Measurements from ENCODE around the gene RPAP2.

RPAP2 gene

GRCh38 chr1:92273039-92273438, 25.8 kb upstream of the RPAP2 start:
- Histone ChIP-seq H3K4me3 (ENCODE audit: low read depth in 1 of 2, low read length in 2 of 2) (no peak overlapping the region), H3K9ac (ENCODE audit: low read depth, low read length) (no peak overlapping the region), H3K9me3 (ENCODE audit: insufficient read depth, low read length, severe bottlenecking) (no peaks in the 10 kb centered on the region), H2AFZ (ENCODE audit: low read depth, low read length) (no peak overlapping the region), H3K4me2 (ENCODE audit: insufficient read depth, low read length) (no peak overlapping the region), H4K20me1 (ENCODE audit: insufficient read depth, low read length) (no peaks in the 10 kb centered on the region), H3K4me1 (ENCODE audit: insufficient read depth, low read length) (no peaks in the 10 kb centered on the region), H3K79me2 (ENCODE audit: insufficient read depth, low read length) (no peaks in the 10 kb centered on the region), H3K36me3 (ENCODE audit: insufficient read depth, low read length) (peaks cover 83% of the 10 kb centered on the region), H3K27me3 (ENCODE audit: insufficient read depth, low read length, poor library complexity) (no peaks in the 10 kb centered on the region), H3K27ac (ENCODE audit: low read length) (no peak overlapping the region)
- ATAC-seq (ENCODE audit: insufficient read depth, low read depth) (no peak), DNase-seq (no peak)
- no peak for TF ChIP-seq CTCF (IDR thresholded peaks at IDR 0.05; ENCODE audit: borderline replicate concordance, extremely low read depth, low read length, poor library complexity, severe bottlenecking)
- no peak for TF ChIP-seq EZH2 (IDR thresholded peaks at IDR 0.05; ENCODE audit: borderline replicate concordance, low read depth, low read length, severe bottlenecking)

GRCh38 chr1:92274939-92275338, 23.9 kb upstream of the RPAP2 start:
- Histone ChIP-seq H3K4me3 (ENCODE audit: low read depth in 1 of 2, low read length in 2 of 2) (no peak overlapping the region), H3K4me2 (ENCODE audit: insufficient read depth, low read length) (no peak overlapping the region)

GRCh38 chr1:92276082-92276481, 22.8 kb upstream of the RPAP2 start:
- no peak overlapping the region for H3K4me3 ChIP-seq (ENCODE audit: low read depth in 1 of 2, low read length in 2 of 2)
- no peak for ATAC-seq (ENCODE audit: insufficient read depth, low read depth)
- no peaks in the 10 kb centered on the region for H3K79me2 ChIP-seq (ENCODE audit: insufficient read depth, low read length)
- H3K36me3 ChIP-seq (ENCODE audit: insufficient read depth, low read length): peaks cover 77% of the 10 kb centered on the region
- H2AFZ ChIP-seq (ENCODE audit: low read depth, low read length): no peak overlapping the region
- no peaks in the 10 kb centered on the region for H3K27me3 ChIP-seq (ENCODE audit: insufficient read depth, low read length, poor library complexity)
- DNase-seq: no peak
- H4K20me1 ChIP-seq (ENCODE audit: insufficient read depth, low read length): no peaks in the 10 kb centered on the region
- H3K9me3 ChIP-seq (ENCODE audit: insufficient read depth, low read length, severe bottlenecking): no peaks in the 10 kb centered on the region
- H3K9ac ChIP-seq (ENCODE audit: low read depth, low read length): no peak overlapping the region
- H3K4me2 ChIP-seq (ENCODE audit: insufficient read depth, low read length): no peak overlapping the region
- TF ChIP-seq EZH2 (IDR thresholded peaks at IDR 0.05; ENCODE audit: borderline replicate concordance, low read depth, low read length, severe bottlenecking) (no peak), CTCF (IDR thresholded peaks at IDR 0.05; ENCODE audit: borderline replicate concordance, extremely low read depth, low read length, poor library complexity, severe bottlenecking) (no peak)
- no peaks in the 10 kb centered on the region for H3K4me1 ChIP-seq (ENCODE audit: insufficient read depth, low read length)
- H3K27ac ChIP-seq (ENCODE audit: low read length): no peak overlapping the region

More at GRCh38 chr1:92274939-92275338, 23.9 kb upstream of the RPAP2 start:
- TF ChIP-seq CTCF (IDR thresholded peaks at IDR 0.05; ENCODE audit: borderline replicate concordance, extremely low read depth, low read length, poor library complexity, severe bottlenecking) (no peak), EZH2 (IDR thresholded peaks at IDR 0.05; ENCODE audit: borderline replicate concordance, low read depth, low read length, severe bottlenecking) (no peak)
- H2AFZ ChIP-seq (ENCODE audit: low read depth, low read length): no peak overlapping the region
- H3K27ac ChIP-seq (ENCODE audit: low read length): no peak overlapping the region
- no peaks in the 10 kb centered on the region for H4K20me1 ChIP-seq (ENCODE audit: insufficient read depth, low read length)
- H3K4me1 ChIP-seq (ENCODE audit: insufficient read depth, low read length): no peaks in the 10 kb centered on the region
- ATAC-seq (ENCODE audit: insufficient read depth, low read depth) (no peak), DNase-seq (no peak)
- no peaks in the 10 kb centered on the region for H3K79me2 ChIP-seq (ENCODE audit: insufficient read depth, low read length)
- H3K9me3 ChIP-seq (ENCODE audit: insufficient read depth, low read length, severe bottlenecking): no peaks in the 10 kb centered on the region
- H3K9ac ChIP-seq (ENCODE audit: low read depth, low read length): no peak overlapping the region
- H3K36me3 ChIP-seq (ENCODE audit: insufficient read depth, low read length): peaks cover 85% of the 10 kb centered on the region
- H3K27me3 ChIP-seq (ENCODE audit: insufficient read depth, low read length, poor library complexity): no peaks in the 10 kb centered on the region

Data from DND-41 (cell line).